ENCODE results near the gene WWC1. TPM values are rescaled to one million over a fixed set of nuclear protein-coding genes. Genes with fewer than 3 reads are reported as not detected.

WWC1 gene
- polyA plus RNA-seq, 5 donors = 59.1 to 113 (median 88.5) TPM

GRCh38 chr5:168481330-168481788, 189.9 kb downstream of the WWC1 start:
- no peak for DNase-seq

- DNase-seq = no peak
Observed at GRCh38 chr5:168482361-168482760, 190.9 kb downstream of the WWC1 start.

- peak; percentile 89 to 92 for DNase-seq
Observed at GRCh38 chr5:168486136-168486879, 194.9 kb downstream of the WWC1 start, which contains the start of gene RARS1. TSS of gene RARS1 (plus strand) at chr5:168486471. CDS start at chr5:168486499, 28 bp downstream.

- no peak for DNase-seq
Observed at GRCh38 chr5:168489059-168489458, 197.6 kb downstream of the WWC1 start.

- no peak for DNase-seq
Observed at GRCh38 chr5:168494057-168494555, 202.7 kb downstream of the WWC1 start.

- no peak for DNase-seq
Observed at GRCh38 chr5:168502563-168503237, 211.3 kb downstream of the WWC1 start.

GRCh38 chr5:168513861-168514428, 222.5 kb downstream of the WWC1 start:
- DNase-seq = no peak

Other genes starting within 250 kb of the WWC1 start
- 10 to 100 TPM; 64.8 to 90.8 (median 73.5) TPM for gene RARS1, start 194.8 kb downstream of the WWC1 start, polyA plus RNA-seq (ENCODE audit: insufficient read depth in 1 of 5, insufficient read length in 5 of 5, low replicate concordance in 1 of 5)
- gene FBLL1, start 237.7 kb downstream of the WWC1 start, polyA plus RNA-seq (ENCODE audit: insufficient read depth in 1 of 5, insufficient read length in 5 of 5, low replicate concordance in 1 of 5) = under 1 TPM; 0.29 to 0.60 (median 0.55) TPM

All from right lung (tissue), 5 donors.